ENCODE data around the gene PTGR1. TPM values are rescaled to one million over a fixed set of nuclear protein-coding genes. Genes with fewer than 3 reads are reported as not detected.

Gene PTGR1
- total and polyA plus RNA-seq, 2 of the 8 experiments (the other 6 are each of a cell fraction or from before 2014, with no cell fraction given) = 16.9 to 28.5 TPM

- TF ChIP-seq CHD7 (IDR thresholded peaks at IDR 0.05; ENCODE audit: insufficient replicate concordance, low read length) (no peak), SIN3A (conservative IDR thresholded peaks at IDR 0.05 in 1 of 2, IDR thresholded peaks at IDR 0.05 in 1 of 2; ENCODE audit: low read depth in 1 of 2, low read length in 2 of 2) (no peak), RFX5 (IDR thresholded peaks at IDR 0.05; ENCODE audit: borderline replicate concordance, low read depth, low read length) (no peak), BRCA1 (IDR thresholded peaks at IDR 0.05; ENCODE audit: low read depth, low read length) (no peak), SP2 (IDR thresholded peaks at IDR 0.05; ENCODE audit: low read length) (no peak), EGR1 (IDR thresholded peaks at IDR 0.05; ENCODE audit: borderline replicate concordance, low read depth, low read length) (no peak), CHD2 (IDR thresholded peaks at IDR 0.05; ENCODE audit: low read length) (no peak), MAFK (IDR thresholded peaks at IDR 0.05; ENCODE audit: low read depth, low read length) (no peak)
- TF ChIP-seq, protein P1, sequence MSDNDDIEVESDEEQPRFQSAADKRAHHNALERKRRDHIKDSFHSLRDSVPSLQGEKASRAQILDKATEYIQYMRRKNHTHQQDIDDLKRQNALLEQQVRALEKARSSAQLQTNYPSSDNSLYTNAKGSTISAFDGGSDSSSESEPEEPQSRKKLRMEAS (IDR thresholded peaks at IDR 0.05) = no peak
These were observed 14.1 kb upstream of the PTGR1 start (continued) for GRCh38 chr9:111613436-111614040.

Data from H1 (cell line).